Breast epithelium (tissue), 4 donors: ENCODE measurements around the gene LAMC1. TPM values are rescaled to one million over a fixed set of nuclear protein-coding genes. Genes with fewer than 3 reads are reported as not detected.

Experiments used
- DNase-seq, 2 donors: peaks; one replicate each; pipeline ENCODE4 v3.0.0-alpha.2; 2019; ENCODE audit warnings: low spot score in 2 of 2
- H3K27ac ChIP-seq, 2 donors: fragments of 200-600 bp; sonication (generic) in 1 of 2; one replicate each; pipeline ENCODE4 v1.5.1; 2016 to 2019; ENCODE audit warnings: mild to moderate bottlenecking in 1 of 2
- H3K27me3 ChIP-seq, 2 donors: fragments of 200-600 bp; sonication (generic) in 1 of 2; one replicate each; pipeline versions ENCODE4 v1.5.1 to v1.6.0; 2017 to 2019; ENCODE audit warnings: control low read depth in 1 of 2, mild to moderate bottlenecking in 1 of 2
- H3K36me3 ChIP-seq: fragments of 200-600 bp; one replicate; pipeline ENCODE4 v1.5.1; 2019
- H3K4me1 ChIP-seq, 2 donors: fragments of 200-600 bp; sonication (generic); one replicate each; pipeline ENCODE4 v1.5.1; 2016 to 2019; ENCODE audit warnings: control low read depth in 1 of 2
- H3K4me3 ChIP-seq, 3 donors: fragments of 200-600 bp; sonication (generic); 1 replicate in 2 of 3; 2 replicates in 1 of 3; pipeline ENCODE4 v1.5.1; 2016 to 2019; ENCODE audit warnings: mild to moderate bottlenecking in 3 of 3, moderate library complexity in 2 of 3
- H3K9me3 ChIP-seq, 2 donors: fragments of 200-600 bp; sonication (generic) in 1 of 2; one replicate each; pipeline ENCODE4 v1.5.1; 2016 to 2019; ENCODE audit warnings: control low read depth in 1 of 2
- POLR2A ChIP-seq: fragments of 450-650 bp; IDR thresholded peaks from one replicate; pipeline ENCODE4 v1.6.1; 2016; ENCODE audit warnings: antibody characterized with exemption, mild to moderate bottlenecking, moderate library complexity
- POLR2AphosphoS5 ChIP-seq, 3 donors: sonication (generic); formaldehyde crosslinking; IDR thresholded peaks; one replicate each; pipeline ENCODE4 v1.6.1; 2017; ENCODE audit warnings: antibody characterized with exemption in 3 of 3
- intact Hi-C: fragments of 100-400 bp; cut with DNase I; formaldehyde crosslinking; loops from one replicate; pipeline ENCODE4 v1.15.1; 2023; ENCODE audit warnings: low total_unique reads
- total RNA-seq, 3 donors: library from RNA; depleted of rRNA; stranded (reverse); fragments of >200 nt; gene quantifications; one replicate each; pipeline ENCODE4 v1.1.0, GENCODE V29; 2016
- TF ChIP-seq, protein P1 (sequence below), 3 donors: fragments of 450-650 bp; IDR thresholded peaks; one replicate each; pipeline ENCODE4 v1.5.1; 2016 to 2017; ENCODE audit warnings: antibody characterized with exemption in 3 of 3, mild to moderate bottlenecking in 3 of 3, moderate library complexity in 3 of 3

The LAMC1 gene
- total RNA-seq, 3 donors from 2014 or later, result 125 to 679 (median 249) TPM

DNA sequence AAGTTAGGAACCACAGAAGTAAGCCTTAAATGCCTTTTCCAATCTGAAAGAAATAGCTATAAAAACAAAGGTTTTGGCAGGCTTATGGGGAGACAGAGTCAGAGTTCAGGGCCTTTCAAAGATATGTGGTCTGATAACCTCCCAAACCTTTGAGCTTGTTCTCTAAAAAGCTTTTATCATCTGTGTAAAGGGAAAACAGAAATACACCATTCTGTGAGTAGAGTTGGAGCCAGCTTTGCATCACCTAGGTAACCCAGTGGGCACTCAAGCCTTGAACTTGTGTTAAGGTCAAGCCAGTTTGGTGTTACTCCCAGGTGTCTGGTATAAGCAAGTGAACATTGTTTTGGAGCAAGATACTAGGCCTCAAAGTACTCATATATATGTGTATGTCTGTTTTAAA is 50.1 kb downstream of the LAMC1 start:
- intact Hi-C loops, result no loop called here
- peaks cover 0 to 4% of the 10 kb centered on the region in 2 donors for H3K4me1 ChIP-seq
- TF ChIP-seq, protein P1, sequence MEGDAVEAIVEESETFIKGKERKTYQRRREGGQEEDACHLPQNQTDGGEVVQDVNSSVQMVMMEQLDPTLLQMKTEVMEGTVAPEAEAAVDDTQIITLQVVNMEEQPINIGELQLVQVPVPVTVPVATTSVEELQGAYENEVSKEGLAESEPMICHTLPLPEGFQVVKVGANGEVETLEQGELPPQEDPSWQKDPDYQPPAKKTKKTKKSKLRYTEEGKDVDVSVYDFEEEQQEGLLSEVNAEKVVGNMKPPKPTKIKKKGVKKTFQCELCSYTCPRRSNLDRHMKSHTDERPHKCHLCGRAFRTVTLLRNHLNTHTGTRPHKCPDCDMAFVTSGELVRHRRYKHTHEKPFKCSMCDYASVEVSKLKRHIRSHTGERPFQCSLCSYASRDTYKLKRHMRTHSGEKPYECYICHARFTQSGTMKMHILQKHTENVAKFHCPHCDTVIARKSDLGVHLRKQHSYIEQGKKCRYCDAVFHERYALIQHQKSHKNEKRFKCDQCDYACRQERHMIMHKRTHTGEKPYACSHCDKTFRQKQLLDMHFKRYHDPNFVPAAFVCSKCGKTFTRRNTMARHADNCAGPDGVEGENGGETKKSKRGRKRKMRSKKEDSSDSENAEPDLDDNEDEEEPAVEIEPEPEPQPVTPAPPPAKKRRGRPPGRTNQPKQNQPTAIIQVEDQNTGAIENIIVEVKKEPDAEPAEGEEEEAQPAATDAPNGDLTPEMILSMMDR (IDR thresholded peaks at IDR 0.05), result no peak
- TF ChIP-seq POLR2AphosphoS5 (IDR thresholded peaks at IDR 0.05), result no peak
- TF ChIP-seq POLR2A, result no peak
- DNase-seq, result no peak
- H3K4me3 ChIP-seq, result no peak overlapping the region
- no peaks in the 10 kb centered on the region for H3K27me3 ChIP-seq
- no peak overlapping the region for H3K27ac ChIP-seq
- no peaks in the 10 kb centered on the region for H3K9me3 ChIP-seq
- H3K36me3 ChIP-seq, result no peaks in the 10 kb centered on the region

DNA sequence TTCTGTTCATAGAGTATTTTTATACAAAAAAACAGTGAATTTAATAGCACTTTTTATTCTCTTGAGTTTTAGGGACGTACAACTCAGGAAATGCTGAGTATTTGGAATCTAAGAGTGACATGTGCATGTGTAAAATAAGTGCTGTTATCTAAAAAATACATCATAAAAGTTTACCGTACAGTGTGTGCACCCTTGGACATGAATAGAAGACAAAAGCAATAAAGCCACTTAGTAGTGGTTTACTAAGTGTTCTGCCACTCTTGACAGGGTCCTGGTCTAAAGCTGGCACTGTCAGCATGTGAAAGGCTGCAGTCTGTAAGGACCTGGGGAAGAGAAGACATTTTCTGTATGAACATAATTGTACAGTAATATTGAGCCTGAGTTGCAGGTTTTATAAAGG is 51.0 kb downstream of the LAMC1 start:
- Histone ChIP-seq H3K9me3 (no peaks in the 10 kb centered on the region), H3K36me3 (no peaks in the 10 kb centered on the region), H3K27me3 (no peaks in the 10 kb centered on the region), H3K4me3 (no peak overlapping the region), H3K4me1 (peaks cover 0 to 4% of the 10 kb centered on the region in 2 donors), H3K27ac (no peak overlapping the region)
- intact Hi-C loops, result no loop called here
- no peak for DNase-seq
- TF ChIP-seq POLR2AphosphoS5 (IDR thresholded peaks at IDR 0.05) (no peak), POLR2A (no peak)
- TF ChIP-seq, protein P1 (IDR thresholded peaks at IDR 0.05), result no peak

DNA sequence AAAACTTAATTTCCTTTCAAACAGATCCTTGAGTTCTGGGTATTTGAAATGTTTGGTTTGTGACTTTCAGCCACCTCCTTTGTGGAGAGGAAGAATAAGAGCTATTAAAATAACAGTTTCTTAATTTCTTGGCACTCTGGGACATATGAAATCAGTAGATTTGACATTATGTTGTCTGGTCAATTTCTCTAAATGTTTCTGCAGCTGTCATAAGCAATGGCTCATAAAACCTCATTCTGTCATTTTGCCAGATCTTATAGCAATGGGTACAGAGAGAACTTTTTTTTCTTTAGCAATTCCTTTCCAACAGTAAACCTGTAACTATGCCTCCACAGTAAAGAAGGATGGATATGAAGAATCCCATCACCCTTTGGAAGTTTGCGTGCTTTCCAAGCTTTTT is 52.6 kb downstream of the LAMC1 start:
- Histone ChIP-seq H3K36me3 (no peaks in the 10 kb centered on the region), H3K4me1 (peaks cover 0 to 4% of the 10 kb centered on the region in 2 donors), H3K4me3 (no peak overlapping the region), H3K27ac (no peak overlapping the region), H3K9me3 (no peaks in the 10 kb centered on the region), H3K27me3 (no peaks in the 10 kb centered on the region)
- no peak for DNase-seq
- intact Hi-C loops, result no loop called here
- TF ChIP-seq POLR2A, result no peak
- no peak for TF ChIP-seq POLR2AphosphoS5 (IDR thresholded peaks at IDR 0.05)
- TF ChIP-seq, protein P1 (IDR thresholded peaks at IDR 0.05), result no peak

DNA sequence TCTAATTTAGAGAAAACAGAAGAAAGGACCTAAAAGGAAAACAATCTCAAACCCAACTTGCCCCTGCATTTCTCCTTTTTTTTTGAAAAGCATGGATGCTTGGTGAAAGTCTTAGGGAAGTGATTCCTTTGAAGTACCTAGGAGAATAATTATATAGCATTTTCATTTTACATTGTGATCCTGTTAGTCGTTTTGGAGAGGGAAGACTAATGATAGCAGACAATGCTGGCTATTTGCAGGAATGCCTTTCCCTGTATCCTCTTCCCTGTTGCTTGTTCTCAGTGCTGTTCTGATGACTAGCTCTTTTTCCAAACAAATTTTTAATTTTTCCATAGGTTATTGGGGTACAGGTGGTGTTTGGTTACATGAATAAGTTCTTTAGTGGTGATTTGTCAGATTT is 53.9 kb downstream of the LAMC1 start:
- intact Hi-C loops, result no loop called here
- Histone ChIP-seq H3K4me1 (peaks cover 0 to 2% of the 10 kb centered on the region in 2 donors), H3K27ac (no peak overlapping the region), H3K9me3 (no peaks in the 10 kb centered on the region), H3K4me3 (no peak overlapping the region), H3K36me3 (no peaks in the 10 kb centered on the region), H3K27me3 (no peaks in the 10 kb centered on the region)
- TF ChIP-seq, protein P1 (IDR thresholded peaks at IDR 0.05), result no peak
- TF ChIP-seq POLR2A, result no peak
- no peak for TF ChIP-seq POLR2AphosphoS5 (IDR thresholded peaks at IDR 0.05)
- no peak for DNase-seq

- H3K4me3 ChIP-seq, result no peak overlapping the region
- intact Hi-C loops, result no loop called here
- no peak for DNase-seq
- H3K4me1 ChIP-seq, result no peaks in the 10 kb centered on the region
- no peak overlapping the region for H3K27ac ChIP-seq
- no peaks in the 10 kb centered on the region for H3K36me3 ChIP-seq
- no peaks in the 10 kb centered on the region for H3K9me3 ChIP-seq
- TF ChIP-seq POLR2AphosphoS5 (IDR thresholded peaks at IDR 0.05), result no peak
- TF ChIP-seq, protein P1 (IDR thresholded peaks at IDR 0.05), result no peak
- no peak for TF ChIP-seq POLR2A
- no peaks in the 10 kb centered on the region for H3K27me3 ChIP-seq
These were observed 56.6 kb downstream of the LAMC1 start for GRCh38 chr1:183079712-183080388.
